Suprapubic skin (tissue), 3 donors: ENCODE measurements around the gene GJB4.

Source experiments
- CTCF ChIP-seq, 2 donors: fragments of 200-600 bp in 1 of 2; fragments of 450-650 bp in 1 of 2; sonication (generic) in 1 of 2; IDR thresholded peaks; one replicate each; pipeline ENCODE4 v1.5.1; 2016 to 2019; ENCODE audit warnings: antibody characterized with exemption in 2 of 2, mild to moderate bottlenecking in 1 of 2, moderate library complexity in 1 of 2
- POLR2A ChIP-seq, 2 donors: fragments of 450-650 bp; IDR thresholded peaks; one replicate each; pipeline ENCODE4 v1.6.1; 2017; ENCODE audit warnings: antibody characterized with exemption in 2 of 2, mild to moderate bottlenecking in 2 of 2, moderate library complexity in 2 of 2

- TF ChIP-seq CTCF (IDR thresholded peaks at IDR 0.05), result no peak
- no peak for TF ChIP-seq POLR2A (IDR thresholded peaks at IDR 0.05)
Observed at GRCh38 chr1:34710812-34711211, 48.7 kb upstream of the GJB4 start.
